ENCODE measurements around the gene RBM6. TPM values are rescaled to one million over a fixed set of nuclear protein-coding genes. Genes with fewer than 3 reads are reported as not detected.

RBM6 gene
- total RNA-seq, 1 experiment from 2014 or later: 55.9 TPM

DNA sequence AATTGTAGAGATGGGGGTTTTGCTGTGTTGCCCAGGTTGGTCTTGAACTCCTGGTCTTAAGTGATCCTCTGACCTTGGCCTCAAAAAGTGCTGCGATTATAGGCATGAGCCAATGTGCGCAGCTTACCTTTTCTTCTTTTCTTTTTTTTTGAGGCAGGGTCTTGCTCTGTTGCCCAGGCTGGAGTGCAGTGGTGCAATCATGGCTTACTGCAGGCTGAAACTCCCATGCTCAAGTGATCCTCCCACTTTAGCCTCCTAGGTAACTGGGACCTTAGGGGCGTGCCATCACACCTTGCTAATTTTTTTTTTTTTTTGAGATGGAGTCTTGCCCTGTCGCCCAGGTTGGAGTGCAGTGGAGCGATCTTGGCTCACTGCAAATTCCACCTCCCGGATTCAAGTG is 13.0 kb downstream of the RBM6 start:
- POLR2A ChIA-PET (ENCODE audit: low non-redundant PET): no interaction called here
- no peak for DNase-seq (ENCODE audit: low spot score)
- CTCF ChIA-PET: no interaction called here
- H3K4me1 ChIP-seq (ENCODE audit: insufficient read depth, low read length, poor library complexity, severe bottlenecking): no peaks in the 10 kb centered on the region
- no peak overlapping the region for H3K4me3 ChIP-seq (ENCODE audit: low read depth, low read length, poor library complexity, severe bottlenecking)
- no peaks in the 10 kb centered on the region for H3K36me3 ChIP-seq (ENCODE audit: insufficient read depth, low read length, poor library complexity, severe bottlenecking)
- H3K9me3 ChIP-seq (ENCODE audit: low read depth, low read length, poor library complexity, severe bottlenecking): no peaks in the 10 kb centered on the region
- intact Hi-C loops (cut with micrococcal nuclease; ENCODE audit: unreplicated experiment): no loop called here
- no peaks in the 10 kb centered on the region for H3K27me3 ChIP-seq (replicated peaks; ENCODE audit: insufficient read depth, low read depth, low read length, poor library complexity)
- TF ChIP-seq CTCF (conservative IDR thresholded peaks at IDR 0.05; ENCODE audit: low read depth, low read length) (no peak), EZH2 (IDR thresholded peaks at IDR 0.05; ENCODE audit: borderline replicate concordance, low read depth, low read length, poor library complexity, severe bottlenecking) (no peak)
- BruUV-seq (replicated peaks): no TSS peak
- H3K27ac ChIP-seq (ENCODE audit: low read depth, low read length, poor library complexity, severe bottlenecking): no peak overlapping the region

DNA sequence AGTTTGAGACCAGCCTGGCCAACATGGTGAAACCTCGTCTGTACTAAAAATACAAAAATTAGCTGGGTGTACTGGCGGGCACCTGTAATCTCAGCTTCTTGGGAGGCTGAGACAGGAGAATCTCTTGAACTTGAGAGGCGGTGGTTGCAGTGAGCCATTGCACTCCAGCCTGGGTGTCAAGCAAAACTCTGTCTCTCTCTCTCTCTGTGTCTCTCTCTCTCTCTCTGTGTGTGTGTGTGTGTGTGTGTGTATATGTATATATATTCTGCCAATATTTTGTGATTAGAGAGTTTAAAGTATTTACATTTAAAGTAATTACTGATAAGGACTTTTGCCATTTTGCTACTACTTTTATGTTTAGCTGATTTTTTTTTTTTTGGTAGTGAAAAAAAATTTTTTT is 15.7 kb downstream of the RBM6 start:
- H3K4me3 ChIP-seq (ENCODE audit: low read depth, low read length, poor library complexity, severe bottlenecking): no peak overlapping the region
- CTCF ChIA-PET: no interaction called here
- intact Hi-C loops (cut with micrococcal nuclease; ENCODE audit: unreplicated experiment): no loop called here
- H3K9me3 ChIP-seq (ENCODE audit: low read depth, low read length, poor library complexity, severe bottlenecking): no peaks in the 10 kb centered on the region
- H3K27me3 ChIP-seq (replicated peaks; ENCODE audit: insufficient read depth, low read depth, low read length, poor library complexity): no peaks in the 10 kb centered on the region
- H3K27ac ChIP-seq (ENCODE audit: low read depth, low read length, poor library complexity, severe bottlenecking): no peak overlapping the region
- H3K4me1 ChIP-seq (ENCODE audit: insufficient read depth, low read length, poor library complexity, severe bottlenecking): no peaks in the 10 kb centered on the region
- no peak for TF ChIP-seq EZH2 (IDR thresholded peaks at IDR 0.05; ENCODE audit: borderline replicate concordance, low read depth, low read length, poor library complexity, severe bottlenecking)
- no peak for TF ChIP-seq CTCF (conservative IDR thresholded peaks at IDR 0.05; ENCODE audit: low read depth, low read length)
- no TSS peak for BruUV-seq (replicated peaks)
- H3K36me3 ChIP-seq (ENCODE audit: insufficient read depth, low read length, poor library complexity, severe bottlenecking): no peaks in the 10 kb centered on the region
- POLR2A ChIA-PET (ENCODE audit: low non-redundant PET): interaction anchor here (0.6 kb wide), 1 partner anchor 9 kb away, joined by 5 read pairs; no protein-coding TSS in a partner anchor
- DNase-seq (ENCODE audit: low spot score): no peak

- POLR2A ChIA-PET (ENCODE audit: low non-redundant PET): no interaction called here
Observed at GRCh38 chr3:49966233-49966942, 26.4 kb downstream of the RBM6 start.

More at GRCh38 chr3:49966233-49966942, 26.4 kb downstream of the RBM6 start:
- TF ChIP-seq EZH2 (IDR thresholded peaks at IDR 0.05; ENCODE audit: borderline replicate concordance, low read depth, low read length, poor library complexity, severe bottlenecking): no peak
- TF ChIP-seq CTCF (conservative IDR thresholded peaks at IDR 0.05; ENCODE audit: low read depth, low read length): no peak
- Histone ChIP-seq H3K27me3 (replicated peaks; ENCODE audit: insufficient read depth, low read depth, low read length, poor library complexity) (no peaks in the 10 kb centered on the region), H3K36me3 (ENCODE audit: insufficient read depth, low read length, poor library complexity, severe bottlenecking) (no peaks in the 10 kb centered on the region), H3K4me3 (ENCODE audit: low read depth, low read length, poor library complexity, severe bottlenecking) (no peak overlapping the region), H3K27ac (ENCODE audit: low read depth, low read length, poor library complexity, severe bottlenecking) (no peak overlapping the region), H3K9me3 (ENCODE audit: low read depth, low read length, poor library complexity, severe bottlenecking) (no peaks in the 10 kb centered on the region), H3K4me1 (ENCODE audit: insufficient read depth, low read length, poor library complexity, severe bottlenecking) (no peaks in the 10 kb centered on the region)
- BruUV-seq (replicated peaks): no TSS peak
- DNase-seq (ENCODE audit: low spot score): no peak
- CTCF ChIA-PET: no interaction called here
- intact Hi-C loops (cut with micrococcal nuclease; ENCODE audit: unreplicated experiment): no loop called here

All from A673 (cell line).